GM19467 (cell line): ENCODE measurements around the gene EFS.

Experiments
- ATAC-seq: cut with Tn5 transposase; IDR thresholded peaks from one replicate; pipeline ENCODE4 v1.9.1; 2021; ENCODE audit warnings: mild to moderate bottlenecking, moderate library complexity; ENCODE audit not compliant: unreplicated experiment

Gene EFS

GRCh38 chr14:23379366-23380196 is 14.6 kb upstream of the EFS start:
- ATAC-seq: no peak

GRCh38 chr14:23378612-23379220 is 13.7 kb upstream of the EFS start:
- no peak for ATAC-seq

- no peak for ATAC-seq
These were observed 12.9 kb upstream of the EFS start for GRCh38 chr14:23377573-23378563.

- ATAC-seq: no peak
These were observed 12.2 kb upstream of the EFS start for GRCh38 chr14:23377198-23377550.

- no peak for ATAC-seq
These were observed 11.7 kb upstream of the EFS start, which contains the start of gene CMTM5 for GRCh38 chr14:23376482-23377197. CMTM5 (plus strand) TSS chr14:23377046; CDS start chr14:23377252, 206 bp downstream.

GRCh38 chr14:23375527-23376251 is 10.7 kb upstream of the EFS start:
- ATAC-seq: no peak

GRCh38 chr14:23373041-23373440 is 8.1 kb upstream of the EFS start:
- no peak for ATAC-seq

GRCh38 chr14:23372509-23372908 is 7.5 kb upstream of the EFS start, which contains the start of gene IL25:
IL25 (plus strand) TSS chr14:23372809.
- ATAC-seq: no peak

- ATAC-seq: no peak
These were observed 6.9 kb upstream of the EFS start for GRCh38 chr14:23371865-23372264.

- no peak for ATAC-seq
These were observed 5.2 kb upstream of the EFS start for GRCh38 chr14:23370221-23370620.

GRCh38 chr14:23366426-23366921 is 1.5 kb upstream of the EFS start:
- no peak for ATAC-seq

GRCh38 chr14:23365732-23366425 is 907 bp upstream of the EFS start:
- ATAC-seq: no peak

- no peak for ATAC-seq
These were observed 572 bp downstream of the EFS start for GRCh38 chr14:23364164-23365035.

GRCh38 chr14:23362200-23362599 is 2.8 kb downstream of the EFS start:
- ATAC-seq: no peak

GRCh38 chr14:23361763-23362162 is 3.2 kb downstream of the EFS start:
- no peak for ATAC-seq

- no peak for ATAC-seq
These were observed 3.7 kb downstream of the EFS start for GRCh38 chr14:23361320-23361719.

GRCh38 chr14:23360496-23360895 is 4.5 kb downstream of the EFS start:
- no peak for ATAC-seq
